Nephron progenitor cell (in vitro differentiated cells): ENCODE data around the gene CD63.

Experiments
- DNase-seq: peaks from one replicate; pipeline ENCODE4 v3.0.0; 2021
- H3K27ac Mint-ChIP-seq: 2 replicates; pipeline ENCODE4 v1.8.0; 2021; ENCODE audit warnings: mild to moderate bottlenecking, moderate library complexity, mixed read lengths
- H3K27me3 Mint-ChIP-seq: 2 replicates; pipeline ENCODE4 v1.8.0; 2021; ENCODE audit warnings: mild to moderate bottlenecking, low read depth, mixed read lengths; ENCODE audit not compliant: poor library complexity
- H3K36me3 Mint-ChIP-seq: 2 replicates; pipeline ENCODE4 v1.8.0; 2021; ENCODE audit warnings: low read depth, mixed read lengths
- H3K4me1 Mint-ChIP-seq: 2 replicates; pipeline ENCODE4 v1.8.0; 2021; ENCODE audit warnings: mixed read lengths
- H3K4me3 Mint-ChIP-seq: 2 replicates; pipeline ENCODE4 v1.8.0; 2021; ENCODE audit warnings: mild to moderate bottlenecking, moderate library complexity, mixed read lengths
- H3K9me3 Mint-ChIP-seq: 2 replicates; pipeline ENCODE4 v1.8.0; 2021; ENCODE audit warnings: mild to moderate bottlenecking, moderate library complexity, mixed read lengths
- CTCF ChIP-seq: fragments of 200-600 bp; sonication (generic); IDR thresholded peaks from 2 replicates; pipeline ENCODE4 v1.5.0; 2021; ENCODE audit warnings: antibody characterized with exemption

CD63 gene

GRCh38 chr12:55676707-55677106 is 52.1 kb downstream of the CD63 start:
- TF ChIP-seq CTCF, result no peak
- DNase-seq, result no peak
- H3K4me1 Mint-ChIP-seq, result peaks cover 11% of the 10 kb centered on the region
- H3K36me3 Mint-ChIP-seq, result no peaks in the 10 kb centered on the region
- H3K9me3 Mint-ChIP-seq, result no peaks in the 10 kb centered on the region
- no peak overlapping the region for H3K27ac Mint-ChIP-seq
- no peak overlapping the region for H3K4me3 Mint-ChIP-seq
- peaks cover 23% of the 10 kb centered on the region for H3K27me3 Mint-ChIP-seq

GRCh38 chr12:55675666-55676065 is 53.1 kb downstream of the CD63 start:
- peaks cover under 1% of the 10 kb centered on the region for H3K4me1 Mint-ChIP-seq
- no peaks in the 10 kb centered on the region for H3K9me3 Mint-ChIP-seq
- no peak for TF ChIP-seq CTCF
- no peak overlapping the region for H3K27ac Mint-ChIP-seq
- peaks cover 23% of the 10 kb centered on the region for H3K27me3 Mint-ChIP-seq
- no peak for DNase-seq
- H3K36me3 Mint-ChIP-seq, result no peaks in the 10 kb centered on the region
- H3K4me3 Mint-ChIP-seq, result no peak overlapping the region
